ENCODE data around the gene HELQ.
"Not testable (repeated sequence)": the region's sequence is repeated elsewhere in the genome, so short reads cannot be mapped to it uniquely, and the experiment has no call there.

HELQ gene, protein sequence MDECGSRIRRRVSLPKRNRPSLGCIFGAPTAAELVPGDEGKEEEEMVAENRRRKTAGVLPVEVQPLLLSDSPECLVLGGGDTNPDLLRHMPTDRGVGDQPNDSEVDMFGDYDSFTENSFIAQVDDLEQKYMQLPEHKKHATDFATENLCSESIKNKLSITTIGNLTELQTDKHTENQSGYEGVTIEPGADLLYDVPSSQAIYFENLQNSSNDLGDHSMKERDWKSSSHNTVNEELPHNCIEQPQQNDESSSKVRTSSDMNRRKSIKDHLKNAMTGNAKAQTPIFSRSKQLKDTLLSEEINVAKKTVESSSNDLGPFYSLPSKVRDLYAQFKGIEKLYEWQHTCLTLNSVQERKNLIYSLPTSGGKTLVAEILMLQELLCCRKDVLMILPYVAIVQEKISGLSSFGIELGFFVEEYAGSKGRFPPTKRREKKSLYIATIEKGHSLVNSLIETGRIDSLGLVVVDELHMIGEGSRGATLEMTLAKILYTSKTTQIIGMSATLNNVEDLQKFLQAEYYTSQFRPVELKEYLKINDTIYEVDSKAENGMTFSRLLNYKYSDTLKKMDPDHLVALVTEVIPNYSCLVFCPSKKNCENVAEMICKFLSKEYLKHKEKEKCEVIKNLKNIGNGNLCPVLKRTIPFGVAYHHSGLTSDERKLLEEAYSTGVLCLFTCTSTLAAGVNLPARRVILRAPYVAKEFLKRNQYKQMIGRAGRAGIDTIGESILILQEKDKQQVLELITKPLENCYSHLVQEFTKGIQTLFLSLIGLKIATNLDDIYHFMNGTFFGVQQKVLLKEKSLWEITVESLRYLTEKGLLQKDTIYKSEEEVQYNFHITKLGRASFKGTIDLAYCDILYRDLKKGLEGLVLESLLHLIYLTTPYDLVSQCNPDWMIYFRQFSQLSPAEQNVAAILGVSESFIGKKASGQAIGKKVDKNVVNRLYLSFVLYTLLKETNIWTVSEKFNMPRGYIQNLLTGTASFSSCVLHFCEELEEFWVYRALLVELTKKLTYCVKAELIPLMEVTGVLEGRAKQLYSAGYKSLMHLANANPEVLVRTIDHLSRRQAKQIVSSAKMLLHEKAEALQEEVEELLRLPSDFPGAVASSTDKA

DNA sequence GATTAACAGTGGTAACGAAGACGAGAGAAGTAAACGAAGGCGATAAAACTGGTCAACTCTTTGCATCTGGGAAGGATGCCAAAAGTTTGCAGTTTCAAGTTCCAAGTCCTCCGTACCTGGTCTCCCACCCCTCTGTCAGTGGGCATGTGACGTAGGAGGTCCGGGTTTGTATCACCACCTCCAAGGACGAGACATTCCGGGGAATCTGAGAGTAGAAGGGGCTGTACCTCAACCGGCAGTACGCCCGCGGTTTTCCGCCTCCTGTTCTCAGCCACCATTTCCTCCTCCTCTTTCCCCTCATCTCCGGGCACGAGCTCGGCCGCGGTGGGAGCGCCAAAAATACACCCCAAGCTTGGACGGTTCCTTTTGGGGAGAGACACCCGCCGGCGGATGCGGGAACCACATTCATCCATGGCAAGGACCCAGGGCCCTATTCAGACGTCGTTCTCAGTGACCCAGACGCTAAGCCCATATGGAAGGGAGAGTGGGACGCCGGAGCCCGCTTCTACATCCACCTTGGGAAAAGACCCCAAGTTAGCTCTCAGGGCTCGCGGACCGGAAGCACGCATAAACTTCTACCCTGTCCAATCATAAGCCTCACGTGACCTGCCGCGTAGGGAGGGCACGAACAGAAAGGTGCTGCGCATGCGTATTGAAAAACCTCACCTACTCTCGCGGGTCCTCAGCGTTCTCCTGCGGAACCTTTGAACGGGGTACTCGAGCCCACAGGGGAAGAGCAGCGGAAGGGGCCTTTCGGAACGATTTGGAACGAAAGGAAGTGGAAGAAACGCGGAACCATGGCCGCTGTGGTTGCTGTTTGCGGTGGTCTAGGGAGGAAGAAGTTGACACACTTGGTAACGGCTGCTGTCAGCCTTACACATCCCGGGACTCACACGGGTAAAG, at the start of gene HELQ, which contains the start of gene MRPS18C:
Gene HELQ (minus strand): TSS at position 543 of the 903 bp plus-strand sequence. CDS start 130 bp downstream, at position 413.
Gene MRPS18C (plus strand): TSS at position 778 of the 903 bp plus-strand sequence. CDS start 20 bp downstream, at position 798.
- peak; percentile 97 to 98 for DNase-seq

DNA sequence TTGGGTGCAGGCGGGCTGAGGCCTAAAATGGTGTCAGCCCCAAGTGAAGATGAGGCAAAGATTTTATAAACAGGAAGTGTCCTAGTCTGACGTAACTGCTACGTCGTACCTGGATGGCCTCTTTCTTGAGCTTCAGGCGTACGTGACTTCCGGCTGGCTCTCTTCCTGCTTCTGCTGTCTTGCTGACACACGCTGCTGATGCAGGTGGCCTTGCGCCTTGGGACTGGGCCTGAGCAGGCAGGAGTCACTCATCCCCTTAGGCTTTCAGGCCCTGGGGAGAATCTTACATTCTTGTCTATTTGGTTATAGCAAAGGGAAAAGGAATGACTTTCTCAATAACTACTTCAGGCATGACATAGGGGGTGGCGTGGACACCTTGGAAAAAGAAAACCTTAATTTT, 49.4 kb upstream of the HELQ start:
- no peak for DNase-seq

DNA sequence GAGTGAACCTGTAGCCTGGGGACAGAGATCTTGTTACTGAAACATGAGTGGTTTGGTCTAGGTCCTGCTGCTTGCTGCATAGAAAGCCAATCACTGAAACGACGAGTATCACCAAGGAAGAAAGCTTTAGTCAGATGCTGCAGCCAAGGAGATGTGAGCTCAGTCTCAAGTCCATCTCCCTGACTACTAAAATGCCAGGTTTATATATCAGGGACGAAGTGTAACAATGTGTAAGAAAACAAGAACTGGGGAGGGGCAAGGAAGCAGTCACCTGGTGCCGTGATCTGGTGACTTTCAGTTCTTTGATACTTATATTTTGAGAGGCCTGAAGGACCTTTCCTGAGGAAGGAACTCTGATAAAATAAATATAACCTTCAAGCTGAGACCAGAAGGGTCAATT, 48.9 kb upstream of the HELQ start:
- no peak for DNase-seq

DNA sequence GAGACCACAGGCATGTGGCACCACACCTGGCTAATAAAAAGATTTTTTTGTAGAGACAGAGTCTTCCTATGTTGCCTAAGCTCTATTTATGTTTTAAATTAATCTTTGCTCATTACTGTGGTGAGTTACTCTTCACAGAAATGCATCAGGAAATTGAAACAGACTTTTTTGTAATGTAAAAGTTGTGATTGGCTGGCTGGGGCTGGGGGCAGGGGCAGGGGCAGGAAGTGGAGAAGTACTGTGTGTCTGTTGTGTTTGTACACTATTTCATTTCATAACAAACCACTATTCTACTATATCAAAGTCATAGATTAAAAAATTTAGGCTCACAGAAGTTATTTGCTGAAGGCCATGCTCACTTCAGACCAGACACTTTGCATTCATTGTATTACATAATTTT, 48.4 kb upstream of the HELQ start:
- DNase-seq, result peak; percentile 40 to 63

DNA sequence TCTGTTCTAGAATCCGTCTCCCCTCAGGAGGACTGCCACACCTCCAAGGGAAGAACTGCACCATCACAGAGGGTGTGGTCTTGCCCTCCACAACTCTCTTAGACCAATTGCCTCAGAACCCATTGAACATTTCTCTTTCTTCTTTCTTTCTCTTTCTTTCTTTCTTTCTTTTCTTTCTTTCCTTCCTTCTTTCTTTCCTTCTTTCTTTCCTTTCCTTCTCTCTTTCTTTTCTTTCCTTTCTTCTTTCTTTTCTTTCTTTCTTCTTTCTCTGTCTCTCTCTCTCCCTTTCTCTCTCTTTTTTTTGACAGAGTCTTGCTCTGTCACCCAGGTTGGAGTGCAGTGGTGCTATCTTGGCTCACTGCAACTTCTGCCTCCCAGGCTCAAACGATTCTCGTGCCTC, 46.0 kb upstream of the HELQ start:
- DNase-seq, result not testable (repeated sequence)

DNA sequence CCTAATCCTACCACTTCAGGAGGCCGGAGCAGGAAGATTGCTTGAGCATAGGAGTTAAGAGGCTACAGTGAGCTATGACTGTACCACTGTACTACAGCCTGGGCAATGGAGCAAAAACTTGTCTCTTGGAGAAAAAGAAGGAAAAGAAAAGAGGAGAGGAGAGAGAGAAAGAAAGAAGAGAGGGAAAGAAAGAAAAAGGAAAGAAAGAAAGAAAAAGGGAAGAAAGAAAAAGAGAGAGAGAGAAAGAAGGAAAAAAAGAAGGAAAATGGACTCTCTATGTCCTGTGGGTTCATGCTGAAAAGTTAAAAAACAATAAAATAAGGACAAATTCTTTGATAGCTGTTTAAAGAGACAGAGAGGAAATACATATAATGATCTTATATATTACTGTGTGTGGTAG, 42.6 kb upstream of the HELQ start:
- no peak for DNase-seq

DNA sequence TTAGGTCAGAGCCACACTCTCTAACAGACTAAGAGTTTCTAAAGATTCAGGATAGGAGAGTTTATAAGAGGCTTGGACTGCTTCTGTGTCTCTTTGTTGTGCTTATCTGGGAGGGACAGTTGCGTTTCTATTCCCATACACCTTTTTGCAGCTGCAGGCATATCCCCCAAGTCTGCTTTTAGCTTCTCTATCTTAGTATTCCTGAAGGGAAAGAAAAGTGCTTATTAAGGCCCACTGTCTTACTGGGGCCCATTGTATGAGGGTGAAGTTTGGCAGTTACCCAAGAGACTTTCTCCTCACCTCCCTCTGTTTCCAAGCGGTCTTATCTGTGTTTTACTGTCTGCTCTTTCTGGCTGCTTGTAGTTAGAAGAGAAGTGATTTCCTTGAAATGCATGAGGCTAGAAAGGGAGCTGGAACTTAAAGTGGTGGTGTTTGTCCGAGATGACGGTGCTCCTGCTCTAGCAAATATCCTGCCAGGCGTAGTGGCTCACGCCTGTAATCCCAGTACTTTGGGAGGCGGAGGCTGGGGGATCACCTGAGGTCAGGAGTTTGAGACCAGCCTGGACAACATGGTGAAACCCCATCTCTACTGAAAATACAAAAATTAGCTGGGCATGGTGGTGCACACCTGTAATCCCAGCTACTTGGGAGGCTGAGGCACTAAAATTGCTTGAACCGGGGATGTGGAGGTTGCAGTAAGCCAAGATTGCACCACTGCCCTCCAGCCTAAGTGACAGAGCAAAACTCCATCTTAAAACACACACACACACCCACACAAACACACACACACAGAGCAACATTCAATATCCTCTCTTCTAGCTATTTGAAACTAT, 40.7 kb upstream of the HELQ start:
- DNase-seq, result not testable (repeated sequence)

DNA sequence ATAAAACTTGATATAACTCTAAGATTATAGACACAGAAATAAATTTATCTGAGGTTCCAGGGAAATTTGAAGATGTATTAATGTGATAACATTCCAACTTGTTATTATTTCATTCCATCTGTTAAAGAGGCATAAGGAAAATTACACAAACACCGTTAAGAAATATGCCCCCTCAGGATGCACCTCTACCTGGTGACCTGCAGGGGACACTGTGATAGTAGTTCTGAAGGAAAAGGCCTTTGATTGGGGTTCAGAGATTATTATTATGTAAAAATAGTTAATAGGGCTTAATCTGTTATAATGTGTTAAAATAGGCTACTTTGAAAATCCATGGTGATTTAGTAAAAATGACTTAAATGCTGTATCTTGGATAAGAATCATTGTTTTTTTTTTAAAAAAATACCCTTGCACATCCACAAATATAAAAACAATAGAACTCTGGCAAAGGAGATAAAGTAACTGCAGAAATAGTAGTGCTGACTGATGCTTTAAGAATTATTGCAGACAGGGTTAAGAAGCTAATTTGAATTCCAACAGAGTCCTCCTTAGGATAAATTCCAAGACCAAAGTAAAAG, 35.3 kb upstream of the HELQ start:
- DNase-seq, result peak; percentile 6 to 50

DNA sequence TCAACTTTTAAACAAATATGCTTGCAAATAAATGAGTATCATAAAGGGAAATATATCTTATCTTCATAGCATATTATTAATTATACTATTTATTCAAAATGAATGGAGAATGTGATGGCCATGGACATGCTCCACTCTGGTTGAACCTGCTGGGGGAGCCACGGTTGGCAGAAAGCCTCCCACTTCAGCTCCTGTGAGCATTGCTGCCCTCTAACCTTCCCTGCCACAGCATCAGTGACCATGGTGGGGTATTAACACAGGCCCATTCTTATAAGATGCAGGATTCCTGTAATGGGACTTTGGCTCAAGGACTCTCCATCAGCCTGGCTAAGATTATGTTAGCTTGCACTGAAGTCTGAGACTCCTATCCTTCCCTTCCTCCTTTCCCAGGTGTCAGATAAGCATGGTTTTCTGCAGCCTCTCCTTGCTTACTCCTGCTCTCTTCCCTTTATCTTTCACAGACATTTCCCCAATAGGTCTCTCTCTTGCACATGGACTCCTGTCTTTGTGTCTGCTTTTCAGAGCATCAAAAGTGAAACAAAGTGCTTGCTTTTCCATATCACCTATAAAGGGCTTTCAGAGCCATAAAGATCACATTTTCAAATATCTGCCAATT, 34.2 kb upstream of the HELQ start:
- no peak for DNase-seq

DNA sequence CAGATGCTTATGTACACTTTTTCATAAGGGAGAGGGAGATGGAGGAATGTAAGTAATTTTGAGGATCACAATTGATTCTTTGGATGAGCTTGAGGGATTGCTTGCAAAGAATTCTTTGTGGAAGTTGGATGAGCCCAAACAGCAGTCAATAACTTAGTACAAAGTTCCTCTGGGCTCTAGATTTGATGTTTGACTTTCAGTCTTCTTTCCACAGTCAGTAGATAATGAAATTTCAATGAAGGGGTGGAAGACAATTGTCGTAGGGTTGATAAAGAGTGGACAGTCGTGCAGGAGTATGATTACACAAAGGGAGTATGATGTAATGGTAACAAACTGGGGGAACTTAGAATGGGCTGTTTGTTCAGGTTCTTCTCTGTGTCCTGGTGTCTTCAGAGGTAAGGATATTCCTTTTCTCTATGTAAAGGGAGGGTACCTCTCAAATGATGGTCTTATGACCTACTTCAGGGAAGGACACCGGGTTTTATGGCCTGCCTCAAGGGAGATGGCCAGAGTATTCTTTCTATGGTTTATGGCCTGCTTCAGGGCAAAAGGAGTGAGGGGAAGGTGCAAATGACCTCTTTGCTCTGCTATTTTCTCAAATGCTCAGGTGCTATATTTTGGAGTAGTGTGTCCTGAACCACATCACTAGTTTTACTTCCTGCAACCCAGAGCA, 31.0 kb upstream of the HELQ start:
- DNase-seq, result no peak

DNA sequence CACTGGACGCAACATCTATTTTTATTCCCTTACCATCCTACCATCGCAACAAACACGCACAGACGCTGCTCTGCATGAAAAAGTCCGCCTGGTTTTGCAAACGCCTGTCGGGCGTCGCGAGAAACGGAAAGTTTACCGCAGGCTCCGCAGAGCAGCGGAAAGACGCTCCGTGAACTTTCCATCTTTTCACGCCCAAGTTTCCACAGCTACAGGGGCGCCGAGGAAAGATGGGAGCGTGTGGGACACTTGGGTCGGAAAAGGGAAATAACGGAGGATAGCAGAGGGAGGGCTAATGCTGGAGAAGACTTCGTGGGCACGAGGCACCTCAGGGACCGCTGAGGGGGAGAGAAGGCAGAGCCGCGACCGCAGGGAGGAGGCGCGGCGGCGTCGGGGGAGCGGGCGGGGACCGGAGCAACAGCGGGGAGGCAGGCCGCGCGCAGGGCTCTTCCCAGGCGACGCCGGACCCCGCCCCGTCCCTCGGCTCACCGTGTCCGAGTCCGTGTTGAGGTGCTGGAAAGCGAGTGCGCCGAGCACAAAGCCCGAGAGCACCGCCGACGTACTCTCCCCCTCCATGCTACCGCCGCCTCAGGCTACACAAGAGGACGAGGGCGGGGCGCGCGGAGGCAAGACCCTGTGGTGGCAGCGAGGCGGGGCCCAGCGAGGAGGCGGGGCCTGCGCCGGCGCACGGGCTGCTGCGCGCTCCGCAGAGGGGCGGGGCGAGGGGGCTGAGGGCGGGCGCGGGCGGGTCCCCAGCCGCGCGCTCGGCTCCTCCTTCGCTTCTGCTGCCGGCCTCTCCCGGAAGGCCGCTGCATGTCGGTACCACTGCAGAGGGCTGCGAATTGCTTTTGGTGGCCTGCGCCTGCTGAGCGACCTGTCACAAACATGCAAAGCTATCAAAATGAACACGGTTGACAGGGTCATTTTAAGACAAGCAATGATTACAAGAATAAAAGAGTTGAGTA, 29.2 kb upstream of the HELQ start, which contains the start of gene ABRAXAS1:
Gene ABRAXAS1 (minus strand): TSS at position 601 of the 962 bp plus-strand sequence. CDS start 28 bp downstream, at position 573.
- DNase-seq, result peak; percentile 93 to 95

DNA sequence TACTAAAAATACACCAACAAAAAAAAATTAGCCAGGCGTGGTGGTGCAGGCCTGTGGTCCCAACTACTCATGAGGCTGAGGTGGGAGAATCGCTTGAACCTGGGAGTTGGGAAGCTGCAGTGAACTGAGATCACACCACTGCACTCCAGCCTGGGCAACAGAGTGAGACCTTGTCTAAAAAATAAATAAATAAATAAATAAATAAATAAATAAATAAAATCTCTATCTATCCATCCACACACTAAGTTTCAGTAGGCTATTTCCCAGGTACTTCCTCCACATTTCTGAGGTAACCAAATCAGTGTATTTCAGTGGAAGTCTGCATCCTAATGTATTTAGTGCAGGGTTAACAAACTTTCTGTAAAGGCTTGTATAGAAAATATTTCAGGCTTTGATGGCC, 18.3 kb upstream of the HELQ start:
- no peak for DNase-seq

DNA sequence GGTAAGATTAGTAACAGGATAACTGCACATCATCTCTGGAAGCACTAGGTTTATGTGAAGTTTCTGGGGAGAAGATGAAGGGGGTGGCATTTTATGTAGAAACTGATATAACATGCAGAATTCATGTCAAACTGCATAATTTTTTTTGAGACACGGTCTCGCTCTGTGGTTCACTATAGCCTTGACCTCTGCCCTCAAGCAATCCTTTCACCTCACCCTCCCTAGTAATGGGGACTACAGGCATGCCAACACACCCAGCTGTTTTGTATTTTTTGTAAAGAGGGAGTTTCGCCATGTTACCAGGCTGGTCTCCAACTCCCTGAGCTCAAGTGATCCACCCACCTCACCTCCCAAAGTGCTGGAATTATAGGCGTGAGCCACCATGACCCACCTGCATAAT, 17.8 kb upstream of the HELQ start:
- no peak for DNase-seq

DNA sequence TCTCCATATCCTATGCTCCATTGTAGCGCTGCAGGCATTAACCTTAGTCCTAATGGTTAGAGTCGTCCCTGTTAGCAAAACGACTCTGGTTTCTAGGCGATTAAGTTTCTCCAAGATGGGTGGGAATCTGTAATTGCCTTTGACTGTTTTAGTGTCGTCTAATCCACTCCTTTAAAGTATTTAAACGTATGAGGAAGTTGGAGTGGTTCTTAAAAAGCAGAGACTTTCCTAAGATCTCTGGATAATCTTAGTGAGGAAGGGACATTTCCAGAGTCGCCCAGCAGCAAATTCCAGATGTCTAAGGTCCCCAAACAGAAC, 520 bp upstream of the HELQ start:
- DNase-seq, result no peak

DNA sequence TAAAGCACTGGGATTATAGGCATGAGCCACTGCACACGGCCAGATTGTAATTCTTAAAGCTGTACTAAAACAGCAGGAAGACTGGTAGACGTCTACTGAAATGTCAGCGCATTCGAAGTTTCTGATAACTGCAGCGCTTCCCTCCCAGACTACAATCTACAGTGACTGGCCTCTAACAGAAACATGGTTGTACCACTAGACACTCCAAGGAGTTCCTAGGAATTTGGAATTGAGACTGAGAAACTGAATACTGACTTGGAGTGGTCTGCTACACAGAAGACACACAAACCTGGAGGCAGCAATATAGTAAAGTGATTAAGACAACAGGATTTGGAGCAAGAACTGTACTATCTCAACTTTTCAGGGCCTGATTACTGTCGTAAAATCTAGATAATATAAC, 937 bp downstream of the HELQ start:
- DNase-seq, result peak in 1 of 2 donors; percentile 18

DNA sequence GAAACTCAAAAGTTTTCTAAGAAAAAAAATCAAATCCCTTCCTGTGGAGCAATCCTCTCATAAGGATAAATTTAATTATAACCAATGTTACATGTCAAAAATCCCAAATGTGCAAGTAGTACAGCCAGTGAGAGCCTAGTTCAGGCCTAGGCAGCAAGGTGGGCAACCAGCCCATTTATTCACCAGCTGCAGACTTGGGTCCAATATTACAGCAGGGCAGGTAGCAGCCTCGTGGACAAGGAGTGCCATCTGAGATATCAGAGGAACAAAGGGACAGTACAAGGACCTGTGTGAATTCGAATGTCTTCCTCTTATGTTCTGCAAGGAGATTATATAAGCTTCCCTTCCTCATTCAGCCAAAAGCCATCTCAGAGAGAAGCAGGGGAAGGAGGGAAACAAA, 6.6 kb downstream of the HELQ start:
- no peak for DNase-seq

DNA sequence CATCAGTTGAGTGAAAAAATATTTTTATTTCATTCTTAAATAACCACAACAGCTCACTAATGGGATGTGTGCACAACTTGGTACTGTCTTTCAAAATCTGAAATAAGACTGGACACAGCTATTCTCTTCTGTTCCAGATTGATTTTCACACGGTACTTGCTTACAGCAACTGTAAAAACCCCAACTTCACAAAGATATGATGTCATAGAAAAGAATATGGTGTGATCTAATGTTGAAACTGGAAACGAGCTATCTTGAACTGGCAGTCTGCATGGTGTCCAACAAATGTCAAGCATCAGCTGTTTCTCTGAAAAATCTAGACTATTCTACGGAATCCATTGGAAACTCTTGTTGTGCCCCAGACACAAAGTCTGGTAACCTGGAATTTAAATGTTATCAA, 14.7 kb downstream of the HELQ start:
- DNase-seq, result no peak

DNA sequence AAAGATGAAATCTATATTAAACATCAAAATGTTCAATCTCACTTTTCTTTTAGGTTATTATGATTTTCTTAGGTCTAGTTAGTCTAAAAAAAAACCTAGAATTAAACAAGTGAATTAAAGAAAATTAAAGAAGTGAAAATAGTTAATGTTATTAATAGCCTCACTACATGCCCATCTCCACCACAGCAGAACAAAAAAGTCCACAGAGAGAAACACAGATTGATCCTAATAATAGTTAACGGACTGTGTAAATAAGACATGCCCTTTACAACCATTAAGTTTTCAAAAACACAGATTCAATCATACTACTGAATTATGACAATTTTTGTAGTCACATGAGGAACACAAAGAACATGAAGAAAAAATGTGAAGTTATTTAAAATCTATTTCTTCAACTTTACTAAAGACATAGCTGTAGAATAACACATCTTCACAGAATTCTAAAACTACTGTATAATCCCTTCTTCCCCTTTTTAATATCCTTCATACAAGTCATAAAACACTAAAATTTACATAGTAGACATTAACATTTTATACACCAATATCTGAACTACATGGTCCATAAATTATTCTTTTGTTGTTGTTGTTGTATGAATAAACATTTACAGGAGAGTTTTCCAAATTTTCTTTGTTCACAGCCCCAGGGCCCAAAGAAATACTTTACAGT, 15.3 kb downstream of the HELQ start:
- DNase-seq, result no peak

All from CD4-positive, alpha-beta T cell treated with Interferon alpha-2 for 1 hour (primary cell).